Esophagus muscularis mucosa (tissue), 4 donors: ENCODE measurements around the gene PRXL2C. TPM values are rescaled to one million over a fixed set of nuclear protein-coding genes. Genes with fewer than 3 reads are reported as not detected.
A peak's percentile ranks its signal among the peaks of the same experiment; 100 is the strongest.
"Not testable (repeated sequence)": the region's sequence is repeated elsewhere in the genome, so short reads cannot be mapped to it uniquely, and the experiment has no call there.

Source experiments
- DNase-seq: peaks from one replicate; pipeline ENCODE4 v3.0.0-alpha.2; 2017; ENCODE audit errors: extremely low spot score
- H3K27ac ChIP-seq, 4 donors: fragments of 200-600 bp; sonication (generic); replicated peaks in 1 of 4; 1 replicate in 3 of 4; 2 replicates in 1 of 4; pipeline ENCODE4 v1.5.1; 2016 to 2019; ENCODE audit warnings: mild to moderate bottlenecking in 1 of 4
- H3K27me3 ChIP-seq, 4 donors: fragments of 200-600 bp; sonication (generic); one replicate each; pipeline versions ENCODE4 v1.5.1 to v1.6.0; 2016 to 2019
- H3K36me3 ChIP-seq, 4 donors: fragments of 200-600 bp; sonication (generic); one replicate each; pipeline ENCODE4 v1.5.1; 2016 to 2019
- H3K4me1 ChIP-seq, 4 donors: fragments of 200-600 bp; sonication (generic); one replicate each; pipeline ENCODE4 v1.5.1; 2016 to 2019
- H3K4me3 ChIP-seq, 4 donors: fragments of 200-600 bp; sonication (generic); 1 replicate in 2 of 4; 2 replicates in 2 of 4; pipeline ENCODE4 v1.5.1; 2016 to 2019; ENCODE audit warnings: mild to moderate bottlenecking in 4 of 4, moderate library complexity in 1 of 4
- H3K9me3 ChIP-seq, 4 donors: fragments of 200-600 bp; sonication (generic); 1 replicate in 3 of 4; 2 replicates in 1 of 4; pipeline ENCODE4 v1.5.1; 2016 to 2019
- EP300 ChIP-seq: sonication (generic); formaldehyde crosslinking; IDR thresholded peaks from one replicate; pipeline ENCODE4 v1.6.1; 2017; ENCODE audit warnings: antibody characterized with exemption
- POLR2A ChIP-seq: fragments of 450-650 bp; IDR thresholded peaks from one replicate; pipeline ENCODE4 v1.6.1; 2017; ENCODE audit warnings: antibody characterized with exemption, moderate library complexity, mild to moderate bottlenecking, low read depth
- POLR2AphosphoS5 ChIP-seq, 2 donors: sonication (generic); formaldehyde crosslinking; IDR thresholded peaks; one replicate each; pipeline ENCODE4 v1.6.1; 2017; ENCODE audit warnings: antibody characterized with exemption in 2 of 2
- WGBS: methylation state at CpG from one replicate; pipeline ENCODE4 v1.1.5; 2018; 5-methylcytosine and 5-hydroxymethylcytosine counted together
- intact Hi-C: fragments of 100-400 bp; cut with DNase I; formaldehyde crosslinking; loops from one replicate; pipeline ENCODE4 v1.15.1; 2023
- total RNA-seq, 4 donors: library from RNA; depleted of rRNA; stranded (reverse); fragments of >200 nt; gene quantifications; one replicate each; pipeline versions ENCODE4 v1.1.0 to v1.2.1, GENCODE V29; 2016
- TF ChIP-seq, protein P1 (sequence below), 3 experiments: fragments of 200-600 bp in 2 of 3; fragments of 450-650 bp in 1 of 3; sonication (generic) in 2 of 3; IDR thresholded peaks; one replicate each; pipeline ENCODE4 v1.5.1; 2017 to 2019; ENCODE audit warnings: antibody characterized with exemption in 3 of 3, mild to moderate bottlenecking in 2 of 3, moderate library complexity in 1 of 3

The PRXL2C gene
- total RNA-seq, 4 donors from 2014 or later, result 20.3 to 33.3 (median 26.3) TPM

GRCh38 chr9:96668868-96669534 lies 13.9 kb upstream of the PRXL2C start:
- TF ChIP-seq, protein P1, sequence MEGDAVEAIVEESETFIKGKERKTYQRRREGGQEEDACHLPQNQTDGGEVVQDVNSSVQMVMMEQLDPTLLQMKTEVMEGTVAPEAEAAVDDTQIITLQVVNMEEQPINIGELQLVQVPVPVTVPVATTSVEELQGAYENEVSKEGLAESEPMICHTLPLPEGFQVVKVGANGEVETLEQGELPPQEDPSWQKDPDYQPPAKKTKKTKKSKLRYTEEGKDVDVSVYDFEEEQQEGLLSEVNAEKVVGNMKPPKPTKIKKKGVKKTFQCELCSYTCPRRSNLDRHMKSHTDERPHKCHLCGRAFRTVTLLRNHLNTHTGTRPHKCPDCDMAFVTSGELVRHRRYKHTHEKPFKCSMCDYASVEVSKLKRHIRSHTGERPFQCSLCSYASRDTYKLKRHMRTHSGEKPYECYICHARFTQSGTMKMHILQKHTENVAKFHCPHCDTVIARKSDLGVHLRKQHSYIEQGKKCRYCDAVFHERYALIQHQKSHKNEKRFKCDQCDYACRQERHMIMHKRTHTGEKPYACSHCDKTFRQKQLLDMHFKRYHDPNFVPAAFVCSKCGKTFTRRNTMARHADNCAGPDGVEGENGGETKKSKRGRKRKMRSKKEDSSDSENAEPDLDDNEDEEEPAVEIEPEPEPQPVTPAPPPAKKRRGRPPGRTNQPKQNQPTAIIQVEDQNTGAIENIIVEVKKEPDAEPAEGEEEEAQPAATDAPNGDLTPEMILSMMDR (IDR thresholded peaks at IDR 0.05), result no peak
- no peak for TF ChIP-seq POLR2AphosphoS5 (IDR thresholded peaks at IDR 0.05)
- no peak for TF ChIP-seq POLR2A
- no peak for TF ChIP-seq EP300
- 95% methylated on average over 20 of the region's 20 CpGs for WGBS
- H3K36me3 ChIP-seq, result no peaks in the 10 kb centered on the region
- no peak overlapping the region for H3K27ac ChIP-seq
- intact Hi-C loops, result no loop called here
- H3K9me3 ChIP-seq, result peaks cover 0 to 5% (median 0%) of the 10 kb centered on the region in 4 donors
- no peaks in the 10 kb centered on the region for H3K27me3 ChIP-seq
- H3K4me3 ChIP-seq, result no peak overlapping the region
- H3K4me1 ChIP-seq, result peaks cover 0 to 5% (median 2%) of the 10 kb centered on the region in 4 donors
- DNase-seq, result no peak

DNA sequence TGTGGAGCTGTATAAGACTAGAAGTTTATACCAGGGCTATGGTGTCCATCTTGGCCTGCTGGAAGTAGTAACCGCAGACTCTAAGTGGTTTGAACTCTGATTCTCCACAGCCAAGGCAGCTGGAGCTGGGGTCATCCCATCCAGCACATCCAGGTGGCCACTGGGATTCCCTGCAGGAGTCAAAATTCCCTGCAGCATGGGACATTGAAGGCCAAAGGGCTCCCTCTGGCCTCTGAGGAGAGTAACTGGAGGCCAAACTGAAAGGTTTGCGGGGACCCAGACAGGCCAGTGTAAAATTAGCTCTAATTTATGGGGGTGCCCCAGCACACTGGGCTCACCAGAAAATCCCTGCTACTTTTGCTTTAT lies 12.2 kb upstream of the PRXL2C start:
- DNase-seq, result no peak
- H3K27me3 ChIP-seq, result no peaks in the 10 kb centered on the region
- TF ChIP-seq, protein P1 (IDR thresholded peaks at IDR 0.05), result no peak
- TF ChIP-seq POLR2A, result no peak
- TF ChIP-seq POLR2AphosphoS5 (IDR thresholded peaks at IDR 0.05), result no peak
- TF ChIP-seq EP300, result no peak
- no peak overlapping the region for H3K4me3 ChIP-seq
- WGBS, result 86% methylated on average over 1 of the region's 2 CpGs
- intact Hi-C loops, result loop anchor here (2.0 kb wide), 1 partner anchor 339 kb away; no protein-coding TSS in a partner anchor
- H3K9me3 ChIP-seq, result no peaks in the 10 kb centered on the region
- no peaks in the 10 kb centered on the region for H3K36me3 ChIP-seq
- no peak overlapping the region for H3K27ac ChIP-seq
- peaks cover 0 to 5% (median 2%) of the 10 kb centered on the region in 4 donors for H3K4me1 ChIP-seq

DNA sequence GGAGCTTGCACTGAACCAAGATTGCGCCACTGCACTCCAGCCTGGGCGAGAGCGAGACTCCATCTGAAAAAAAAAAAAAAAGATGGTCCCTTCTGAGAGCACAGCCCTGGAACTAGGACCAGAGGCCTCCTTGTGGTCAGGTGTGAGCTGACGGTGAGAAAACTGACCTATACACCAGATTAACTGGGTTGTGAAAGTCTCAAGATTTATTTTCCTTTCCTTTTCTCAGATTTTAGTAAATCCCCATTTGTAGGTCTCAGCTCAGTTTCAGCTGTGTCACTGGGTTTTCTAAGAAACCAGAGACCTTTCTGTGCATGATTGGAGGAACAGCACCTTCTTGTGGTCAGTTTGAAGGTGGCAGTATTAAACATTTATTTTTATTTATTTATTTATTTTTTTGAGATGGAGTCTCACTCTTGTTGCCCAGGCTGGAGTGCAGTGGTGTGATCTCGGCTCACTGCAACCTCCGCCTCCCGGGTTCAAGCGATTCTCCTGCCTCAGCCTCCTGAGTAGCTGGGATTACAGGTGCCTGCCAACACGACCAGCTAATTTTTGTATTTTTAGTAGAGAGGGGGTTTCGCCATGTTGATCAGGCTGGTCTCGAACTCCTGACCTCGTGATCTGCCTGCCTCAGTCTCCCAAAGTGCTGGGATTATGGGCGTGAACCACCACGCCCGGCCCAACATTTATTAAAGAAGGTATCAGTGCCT lies 11.7 kb upstream of the PRXL2C start:
- H3K4me1 ChIP-seq, DNase-seq, H3K36me3 ChIP-seq, H3K4me3 ChIP-seq, H3K27me3 ChIP-seq, H3K27ac ChIP-seq, H3K9me3 ChIP-seq: not testable (repeated sequence)
- intact Hi-C loops, result loop anchor here (2.0 kb wide), 1 partner anchor 338 kb away; no protein-coding TSS in a partner anchor
- TF ChIP-seq, protein P1 (IDR thresholded peaks at IDR 0.05), result peak; percentile 78 to 86 (median 82)
- 69% methylated on average over 15 of the region's 15 CpGs for WGBS

GRCh38 chr9:96665789-96666188 lies 10.7 kb upstream of the PRXL2C start:
- H3K27me3 ChIP-seq, result no peaks in the 10 kb centered on the region
- intact Hi-C loops, result loop anchor here (2.0 kb wide), 1 partner anchor 337 kb away; no protein-coding TSS in a partner anchor
- WGBS, result 86% methylated on average over 6 of the region's 6 CpGs
- H3K9me3 ChIP-seq, result no peaks in the 10 kb centered on the region
- TF ChIP-seq POLR2A (no peak), POLR2AphosphoS5 (IDR thresholded peaks at IDR 0.05) (no peak), EP300 (no peak)
- TF ChIP-seq, protein P1 (IDR thresholded peaks at IDR 0.05), result no peak
- H3K36me3 ChIP-seq, result no peaks in the 10 kb centered on the region
- H3K4me3 ChIP-seq, result no peak overlapping the region
- no peak for DNase-seq
- H3K27ac ChIP-seq, result no peak overlapping the region
- H3K4me1 ChIP-seq, result peaks cover 0 to 5% (median 2%) of the 10 kb centered on the region in 4 donors
